ENCODE measurements around the gene PTH.

DNA sequence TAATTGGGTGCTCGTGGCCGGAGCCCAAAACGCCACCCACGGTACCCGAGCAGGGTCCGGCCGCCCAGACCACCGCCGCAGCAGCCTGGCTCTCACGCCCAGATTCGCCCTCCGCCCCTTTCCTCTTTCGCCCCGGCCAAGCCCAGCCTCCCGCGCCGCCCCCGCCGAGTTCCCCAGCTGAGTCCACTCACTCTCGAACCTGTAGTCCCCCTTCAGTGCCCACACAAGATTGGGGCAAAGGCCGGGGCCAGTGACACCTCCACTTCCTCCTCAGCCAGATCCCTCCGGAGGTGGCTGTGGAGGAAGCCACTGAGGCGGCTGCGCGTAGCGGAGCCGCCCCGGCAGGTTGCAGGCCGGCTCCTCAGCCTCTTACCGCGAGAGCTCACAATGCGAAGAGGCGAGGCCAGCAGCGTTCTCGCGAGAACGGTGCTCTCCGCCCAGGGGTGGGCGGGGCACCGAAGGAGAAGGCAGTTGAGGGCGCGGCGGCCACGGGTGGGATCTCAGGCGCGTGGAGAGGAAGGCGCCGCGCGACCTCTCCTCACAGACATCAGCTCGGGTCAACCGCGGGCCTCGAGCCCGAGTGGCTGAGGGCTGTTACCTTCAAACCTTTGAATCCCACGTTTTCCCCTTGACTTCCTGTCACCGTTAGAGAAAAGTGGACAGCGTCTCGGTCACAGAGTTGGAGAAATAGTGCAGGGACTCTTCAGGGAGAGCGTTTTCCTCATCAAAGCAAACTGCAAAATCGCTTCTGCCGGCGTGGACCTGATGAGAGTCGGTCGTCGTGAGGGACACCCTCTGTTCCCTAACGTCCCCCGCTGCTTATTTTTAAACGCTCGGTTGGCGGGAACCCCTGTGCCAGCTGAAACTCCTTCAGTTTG is 32.7 kb downstream of the PTH start, which contains the start of gene BTBD10:
- no peak for TF ChIP-seq ZNF274 (IDR thresholded peaks at IDR 0.05; ENCODE audit: low read depth, low read length)
- TF ChIP-seq YY1 (IDR thresholded peaks at IDR 0.05; ENCODE audit: insufficient read depth, insufficient read length), result no peak
- TF ChIP-seq SUZ12 (IDR thresholded peaks at IDR 0.05; ENCODE audit: extremely low read depth, insufficient read depth, insufficient read length), result no peak

Measured in NT2/D1 (cell line).